RCC 7860 (cell line): ENCODE measurements around the gene OR7C1.
"Not testable (repeated sequence)": the region's sequence is repeated elsewhere in the genome, so short reads cannot be mapped to it uniquely, and the experiment has no call there.

Experiments used
- DNase-seq: peaks from one replicate; pipeline ENCODE4 v3.0.0-alpha.2; 2015; ENCODE audit warnings: low spot score
- FAIRE-seq: peaks from 2 replicates; lab custom pipeline; 2012; peaks lifted over from hg19 to GRCh38; lab: Jason Lieb, UNC

The OR7C1 gene

DNA sequence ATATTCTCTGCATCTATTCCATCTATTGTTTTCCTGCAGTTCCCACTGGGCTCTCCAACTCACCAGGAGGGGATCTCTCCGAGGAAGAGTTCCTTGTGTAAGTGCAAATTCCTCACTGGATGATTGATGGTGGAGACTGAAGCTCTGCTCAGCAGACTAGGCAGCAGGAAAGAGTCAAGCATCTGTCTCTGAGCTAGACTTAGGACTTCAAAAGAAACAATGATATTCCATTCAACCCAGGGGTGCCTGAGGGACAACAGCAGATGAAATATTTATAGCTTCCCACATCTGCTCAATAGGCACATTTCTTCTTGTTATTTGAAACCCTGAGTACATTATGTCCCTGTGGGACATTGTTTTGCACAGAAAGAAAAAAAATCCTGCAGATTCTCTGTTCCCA, at the start of gene OR7C1, which contains the start of gene OR7A5:
OR7C1 (minus strand) TSS at position 175 of the 400 bp plus-strand sequence. CDS start 35,049 bp downstream, outside the sequence.
OR7A5 (minus strand) TSS at position 175 of the 400 bp plus-strand sequence. CDS start 6,944 bp downstream, outside the sequence.
- DNase-seq (no peak), FAIRE-seq (no peak)

DNA sequence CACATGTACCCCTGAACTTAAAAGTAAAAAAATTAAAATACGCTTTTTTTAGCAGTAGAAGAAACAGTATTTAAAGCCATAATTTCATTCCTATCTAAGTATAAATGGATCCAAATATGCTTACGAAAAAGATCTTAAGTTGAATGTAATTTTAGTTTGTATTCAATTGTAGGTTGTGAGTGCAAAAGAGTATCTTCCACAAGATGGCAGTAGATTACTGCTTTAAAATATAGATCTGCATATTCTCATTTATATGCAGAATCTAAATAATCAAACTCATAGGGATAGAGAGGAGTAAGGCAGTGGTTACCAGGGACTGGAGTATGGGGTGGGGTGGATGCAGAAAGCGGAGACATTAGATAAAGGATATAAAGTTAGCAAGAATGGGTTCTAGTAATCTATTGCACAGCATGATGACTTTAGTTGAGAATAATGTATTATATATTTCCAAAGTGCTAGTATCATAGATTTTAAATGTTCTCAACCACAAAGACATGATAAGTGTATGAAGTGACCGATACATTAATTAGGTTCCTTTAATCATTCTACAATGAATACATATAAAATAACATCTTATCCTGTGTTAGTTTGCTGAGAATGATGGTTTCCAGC, 36.7 kb upstream of the OR7C1 start:
- DNase-seq: peak; percentile 23

DNA sequence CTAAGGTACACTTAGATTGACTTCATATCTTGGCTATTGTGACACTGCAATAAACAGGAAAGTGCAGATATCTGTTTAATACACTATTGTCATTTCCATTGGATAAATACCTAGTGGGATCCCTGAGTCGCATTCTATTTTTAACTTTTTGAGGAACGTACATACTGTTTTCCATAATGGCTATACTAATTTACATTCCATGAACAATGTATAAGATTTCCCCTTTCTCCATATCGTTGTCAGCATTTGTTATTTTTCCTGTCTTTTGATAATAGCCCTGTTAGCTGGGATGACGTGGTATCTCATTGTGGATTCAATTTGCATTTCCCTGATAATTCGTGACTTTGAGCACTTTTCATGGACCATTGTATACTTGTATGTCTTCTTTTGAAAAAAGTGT, 33.5 kb upstream of the OR7C1 start:
- FAIRE-seq: no peak

More for the DNA sequence above, 36.7 kb upstream of the OR7C1 start:
- peak; percentile 5 for FAIRE-seq

GRCh38 chr19:14848822-14849221, 13.8 kb upstream of the OR7C1 start, which contains the start of gene OR7A10:
TSS of gene OR7A10 (minus strand) at chr19:14848922. CDS start at chr19:14841877, 7,045 bp downstream.
- FAIRE-seq (no peak), DNase-seq (no peak)

More for the DNA sequence above, 33.5 kb upstream of the OR7C1 start:
- no peak for DNase-seq

- no peak for FAIRE-seq
- no peak for DNase-seq
Observed at GRCh38 chr19:14843578-14843977, 8.6 kb upstream of the OR7C1 start.

- no peak for FAIRE-seq
- DNase-seq: no peak
Observed at GRCh38 chr19:14843169-14843568, 8.2 kb upstream of the OR7C1 start.

GRCh38 chr19:14840206-14840605, 5.2 kb upstream of the OR7C1 start:
- no peak for DNase-seq
- FAIRE-seq: no peak

- FAIRE-seq (no peak), DNase-seq (no peak)
Observed at GRCh38 chr19:14837391-14837790, 2.4 kb upstream of the OR7C1 start.

GRCh38 chr19:14830702-14831101, 4.3 kb downstream of the OR7C1 start:
- FAIRE-seq (peak; percentile 65), DNase-seq (peak; percentile 20)

- DNase-seq: no peak
- FAIRE-seq: no peak
Observed at GRCh38 chr19:14826006-14826405, 9.0 kb downstream of the OR7C1 start.

- DNase-seq: no peak
- no peak for FAIRE-seq
Observed at GRCh38 chr19:14821937-14822336, 13.0 kb downstream of the OR7C1 start.

GRCh38 chr19:14818588-14818987, 16.4 kb downstream of the OR7C1 start:
- DNase-seq (no peak), FAIRE-seq (no peak)

DNA sequence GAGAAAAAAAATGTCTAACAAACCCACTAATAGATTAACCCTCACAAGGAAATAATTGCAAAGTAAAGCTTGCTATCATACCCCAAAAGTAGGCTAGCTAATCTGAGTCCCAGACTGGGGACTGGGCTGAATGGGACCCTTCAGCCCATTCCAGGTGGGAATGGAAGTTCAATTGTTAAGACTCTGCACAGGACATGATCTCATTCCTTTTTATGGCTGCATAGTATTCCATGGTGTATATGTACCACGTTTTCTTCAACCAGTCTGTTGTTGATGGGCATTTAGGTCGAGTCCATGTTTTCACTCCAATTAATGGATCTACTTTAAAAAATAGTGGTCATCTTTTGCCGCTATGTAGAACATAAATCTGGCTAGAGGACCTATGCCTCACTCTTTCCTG, 17.9 kb downstream of the OR7C1 start:
- no peak for FAIRE-seq
- no peak for DNase-seq

- FAIRE-seq (no peak), DNase-seq (no peak)
Observed at GRCh38 chr19:14814982-14815652, 19.9 kb downstream of the OR7C1 start.

- DNase-seq (no peak), FAIRE-seq (no peak)
Observed at GRCh38 chr19:14809272-14810057, 25.5 kb downstream of the OR7C1 start.

DNA sequence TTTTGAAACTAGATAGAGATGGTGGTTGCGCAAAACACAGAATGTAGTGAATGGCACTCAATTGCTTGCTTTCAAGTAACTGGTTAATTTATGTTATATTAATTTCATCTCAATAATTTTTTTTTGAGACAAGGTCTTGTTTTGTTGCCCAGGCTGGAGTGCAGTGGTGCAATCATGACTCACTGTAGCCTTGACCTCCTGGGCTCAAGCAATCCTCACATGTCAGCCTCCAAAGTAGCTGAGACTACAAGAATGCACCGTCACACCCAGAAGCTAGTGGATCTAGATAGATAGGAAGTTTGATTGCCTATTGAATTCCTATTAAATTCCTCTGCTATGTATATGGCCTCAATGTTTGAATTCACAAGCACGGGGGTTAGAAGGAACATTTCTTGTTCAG, 30.2 kb downstream of the OR7C1 start:
- no peak for FAIRE-seq

GRCh38 chr19:14798760-14799159, 36.2 kb downstream of the OR7C1 start:
- DNase-seq (no peak), FAIRE-seq (no peak)

More for the DNA sequence above, 30.2 kb downstream of the OR7C1 start:
- DNase-seq: no peak

DNA sequence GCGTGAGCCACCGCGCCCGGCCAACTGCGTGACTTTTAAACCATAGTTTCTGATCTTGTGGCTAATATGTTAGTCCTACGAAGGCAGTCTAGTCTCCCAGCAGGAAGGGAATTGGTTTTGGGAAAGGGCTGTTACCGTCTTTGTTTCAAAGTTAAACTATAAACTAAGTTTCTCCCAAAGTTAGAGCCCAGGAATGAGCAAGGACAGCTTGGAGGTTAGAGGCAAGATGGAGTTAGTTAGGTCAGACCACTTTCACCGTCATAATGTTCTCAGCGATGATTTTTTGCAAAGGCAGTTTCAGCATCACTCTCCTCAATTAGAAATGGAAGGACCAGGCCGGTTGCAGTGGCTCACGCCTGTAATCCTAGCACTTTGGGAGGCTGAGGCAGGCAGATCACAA, 39.0 kb downstream of the OR7C1 start:
- FAIRE-seq: no peak
- DNase-seq: no peak

DNA sequence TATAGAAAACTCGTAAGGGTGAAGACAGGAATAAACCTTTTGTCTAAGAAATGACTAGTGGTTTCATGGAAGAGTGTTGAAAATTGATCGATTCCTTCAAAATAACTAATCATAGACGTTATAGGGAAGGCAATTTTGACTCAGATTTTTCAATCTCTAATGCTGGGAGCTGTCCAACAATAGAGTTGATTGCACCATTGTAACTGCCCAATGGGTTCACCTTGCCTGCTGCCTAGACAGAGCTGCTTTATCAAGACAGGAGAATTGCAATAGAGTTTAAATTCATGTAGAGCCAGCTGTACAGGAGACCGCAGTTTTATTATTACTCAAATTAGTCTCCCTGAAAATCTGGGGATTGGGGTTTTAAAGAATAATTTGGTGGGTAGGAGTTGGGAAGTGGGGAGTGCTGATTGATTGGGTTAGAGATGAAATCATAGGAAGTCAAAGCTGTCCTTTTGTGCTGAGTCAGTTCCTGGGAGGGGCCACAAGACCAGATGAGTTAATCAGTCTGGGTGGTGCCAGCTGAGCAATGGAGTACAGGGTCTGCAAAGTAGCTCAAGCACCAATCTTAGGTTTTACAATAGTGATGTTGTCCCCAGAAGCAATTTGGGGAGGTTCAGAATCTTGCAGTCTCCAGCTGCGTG, 39.8 kb downstream of the OR7C1 start:
- DNase-seq (no peak), FAIRE-seq (no peak)

GRCh38 chr19:14792250-14792649, 42.7 kb downstream of the OR7C1 start:
- not testable (repeated sequence) for FAIRE-seq, DNase-seq

- DNase-seq (no peak), FAIRE-seq (no peak)
Observed at GRCh38 chr19:14786421-14786851, 48.5 kb downstream of the OR7C1 start.
